Measurements from ENCODE around the gene LRP3. TPM values are rescaled to one million over a fixed set of nuclear protein-coding genes. Genes with fewer than 3 reads are reported as not detected.

The LRP3 gene
- polyA plus RNA-seq, 3 donors = 22.6 to 31.7 (median 27.3) TPM

GRCh38 chr19:33249740-33250366, 55.7 kb downstream of the LRP3 start:
- DNase-seq = no peak

- no peak for DNase-seq
Measured at GRCh38 chr19:33250500-33250899, 56.4 kb downstream of the LRP3 start.

GRCh38 chr19:33251076-33251475, 56.9 kb downstream of the LRP3 start:
- DNase-seq = no peak

- DNase-seq = no peak
Measured at GRCh38 chr19:33251526-33252090, 57.5 kb downstream of the LRP3 start.

- DNase-seq = no peak
Measured at GRCh38 chr19:33252418-33252962, 58.4 kb downstream of the LRP3 start.

- DNase-seq = no peak
Measured at GRCh38 chr19:33252971-33253370, 58.8 kb downstream of the LRP3 start.

GRCh38 chr19:33254245-33254824, 60.2 kb downstream of the LRP3 start:
- DNase-seq = no peak

GRCh38 chr19:33255781-33256180, 61.7 kb downstream of the LRP3 start:
- no peak for DNase-seq

- no peak for DNase-seq
Measured at GRCh38 chr19:33256261-33256660, 62.1 kb downstream of the LRP3 start.

- no peak for DNase-seq
Measured at GRCh38 chr19:33257828-33258227, 63.7 kb downstream of the LRP3 start.

Other genes starting within 250 kb of the LRP3 start
- 10 to 100 TPM; 29.0 to 34.0 (median 33.0) TPM for gene CEP89, start 222.4 kb upstream of the LRP3 start, polyA plus RNA-seq (ENCODE audit: insufficient read length in 3 of 3)
- 1 to 10 TPM; 2.8 to 3.3 (median 3.1) TPM for gene FAAP24, start 222.1 kb upstream of the LRP3 start, polyA plus RNA-seq (ENCODE audit: insufficient read length in 3 of 3)
- 10 to 100 TPM; 16.5 to 22.1 (median 19.7) TPM for gene RHPN2, start 129.4 kb upstream of the LRP3 start, polyA plus RNA-seq (ENCODE audit: insufficient read length in 3 of 3)
- 10 to 100 TPM; 12.6 to 20.1 (median 15.6) TPM for gene GPATCH1, start 113.1 kb upstream of the LRP3 start, polyA plus RNA-seq (ENCODE audit: insufficient read length in 3 of 3)
- gene WDR88, start 62.2 kb upstream of the LRP3 start, polyA plus RNA-seq (ENCODE audit: insufficient read length in 3 of 3) = 1 to 10 TPM in 2 of 3 donors, under 1 TPM in 1; 0.87 to 2.1 (median 1.8) TPM
- gene SLC7A10, start 31.5 kb downstream of the LRP3 start, polyA plus RNA-seq (ENCODE audit: insufficient read length in 3 of 3) = under 1 TPM; 0.24 to 0.52 (median 0.36) TPM
- gene CEBPA, start 108.2 kb downstream of the LRP3 start, polyA plus RNA-seq (ENCODE audit: insufficient read length in 3 of 3) = 1 to 10 TPM; 4.0 to 8.5 (median 4.5) TPM
- 10 to 100 TPM; 21.2 to 22.6 (median 22.0) TPM for gene CEBPG, start 179.4 kb downstream of the LRP3 start, polyA plus RNA-seq (ENCODE audit: insufficient read length in 3 of 3)

Data from renal pelvis (tissue), 4 donors.